Ishikawa (cell line): Measurements from ENCODE around the gene HNRNPC.

Experiments
- CEBPB ChIP-seq: IDR thresholded peaks from 2 replicates; pipeline ENCODE4 v1.6.1; 2012
- RAD21 ChIP-seq: IDR thresholded peaks from 2 replicates; pipeline ENCODE4 v1.6.1; 2012; ENCODE audit warnings: low read depth
- REST ChIP-seq: IDR thresholded peaks from 2 replicates; pipeline ENCODE4 v1.6.1; 2012; ENCODE audit warnings: low read depth, mild to moderate bottlenecking
- TAF1 ChIP-seq: IDR thresholded peaks from 2 replicates; pipeline ENCODE4 v1.6.1; 2012; ENCODE audit warnings: low read depth, mild to moderate bottlenecking
- YY1 ChIP-seq: IDR thresholded peaks from 2 replicates; pipeline ENCODE4 v1.6.1; 2012; ENCODE audit warnings: low read depth

DNA sequence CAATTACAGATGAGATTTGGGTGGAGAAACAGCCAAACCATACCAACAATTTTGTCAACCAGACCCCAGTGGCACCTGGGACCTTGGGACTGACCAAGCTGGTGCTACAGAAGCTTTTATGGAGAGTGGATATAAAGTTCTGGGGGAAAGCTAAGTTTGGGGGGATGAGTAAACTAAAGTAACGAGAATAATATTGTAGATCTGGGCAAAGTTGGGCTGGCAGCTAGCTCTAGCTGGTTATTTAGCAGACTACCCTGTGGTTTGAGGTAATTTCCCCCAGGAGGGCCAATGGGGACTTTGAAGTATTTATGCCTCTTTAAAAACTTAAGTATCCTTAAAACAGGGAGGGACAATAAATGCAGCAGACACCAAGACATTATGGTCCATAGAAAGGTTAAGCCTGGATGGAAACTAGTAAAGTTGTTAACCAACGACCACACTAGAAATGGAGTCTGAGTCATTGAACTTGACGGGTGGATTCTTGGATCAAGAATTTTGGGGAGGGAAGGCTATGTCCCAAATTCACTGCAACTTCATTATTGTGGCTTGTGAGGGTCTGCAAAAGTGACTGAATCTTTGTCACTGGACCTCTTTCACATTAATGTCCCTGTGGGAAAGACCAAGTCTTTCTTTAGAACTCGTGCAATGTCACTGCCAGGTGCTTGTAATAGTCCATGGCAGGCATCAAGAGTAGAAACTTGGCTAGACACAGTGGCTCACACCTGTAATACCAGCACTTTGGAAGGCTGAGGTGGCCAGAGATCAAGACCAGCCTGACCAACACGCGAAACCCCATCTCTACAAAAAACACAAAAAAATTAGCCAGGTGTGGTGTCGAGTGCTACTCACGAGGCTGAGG is 64.8 kb downstream of the HNRNPC start:
- TF ChIP-seq RAD21: no peak
- TF ChIP-seq YY1: no peak
- no peak for TF ChIP-seq CEBPB
- no peak for TF ChIP-seq TAF1
- TF ChIP-seq REST: no peak
